HG03066 (cell line): ENCODE results near the gene DPP9.
"Not testable (repeated sequence)": the region's sequence is repeated elsewhere in the genome, so short reads cannot be mapped to it uniquely, and the experiment has no call there.

Experiments
- ATAC-seq: cut with Tn5 transposase; IDR thresholded peaks from one replicate; pipeline ENCODE4 v1.9.1; 2021; ENCODE audit warnings: low read depth; ENCODE audit not compliant: unreplicated experiment

The DPP9 gene

DNA sequence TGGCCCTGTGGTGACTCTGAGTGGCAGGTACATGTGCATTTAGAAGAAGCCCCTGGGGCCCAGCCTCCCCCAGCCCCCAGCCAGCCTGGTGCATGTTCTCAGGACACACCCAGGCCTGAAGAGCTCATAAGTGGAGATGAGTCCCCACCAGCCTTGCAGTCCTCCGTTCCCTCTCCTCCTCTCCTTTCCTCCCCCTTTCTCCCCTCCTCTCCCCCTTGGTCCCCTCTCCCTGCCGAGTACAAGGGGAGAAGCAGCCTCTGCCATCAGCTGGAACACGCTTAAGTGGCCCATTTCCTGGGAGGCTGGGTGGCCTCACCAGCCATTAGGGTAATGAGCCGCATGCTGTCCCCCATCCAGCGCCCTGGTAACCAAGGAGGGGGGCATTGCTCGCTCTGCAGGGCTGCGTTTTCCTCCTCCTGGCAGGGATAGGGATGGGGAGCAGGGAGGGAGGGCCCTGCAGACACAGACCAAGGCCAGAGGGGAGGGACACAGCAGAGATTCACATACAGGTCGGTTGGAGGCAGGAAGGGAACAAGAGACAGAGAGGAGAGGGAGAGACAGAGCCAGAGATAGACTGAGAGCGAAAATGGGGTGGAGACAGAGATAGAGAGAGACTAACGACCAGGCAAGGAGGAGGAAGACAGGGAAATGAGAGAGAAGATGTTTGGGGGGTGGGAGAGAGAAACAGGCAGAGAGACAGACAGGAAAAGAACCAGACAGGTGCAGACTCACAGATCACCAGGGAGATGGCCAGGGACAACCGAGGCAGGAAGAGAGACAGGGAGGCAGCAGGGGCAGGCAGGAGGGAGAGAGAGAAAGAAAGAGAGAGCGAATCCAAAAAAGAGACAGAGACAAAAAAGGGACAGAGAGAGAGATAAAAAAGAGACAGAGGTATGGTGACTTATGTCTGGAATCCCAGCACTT, 19.3 kb upstream of the DPP9 start:
- ATAC-seq = no peak

- no peak for ATAC-seq
Measured at GRCh38 chr19:4740092-4740491, 16.4 kb upstream of the DPP9 start.

GRCh38 chr19:4738734-4739133, 15.1 kb upstream of the DPP9 start:
- no peak for ATAC-seq

- no peak for ATAC-seq
Measured at GRCh38 chr19:4737955-4738600, 14.4 kb upstream of the DPP9 start.

GRCh38 chr19:4733755-4734345, 10.2 kb upstream of the DPP9 start:
- ATAC-seq = no peak

GRCh38 chr19:4732680-4733114, 9.1 kb upstream of the DPP9 start:
- ATAC-seq = no peak

DNA sequence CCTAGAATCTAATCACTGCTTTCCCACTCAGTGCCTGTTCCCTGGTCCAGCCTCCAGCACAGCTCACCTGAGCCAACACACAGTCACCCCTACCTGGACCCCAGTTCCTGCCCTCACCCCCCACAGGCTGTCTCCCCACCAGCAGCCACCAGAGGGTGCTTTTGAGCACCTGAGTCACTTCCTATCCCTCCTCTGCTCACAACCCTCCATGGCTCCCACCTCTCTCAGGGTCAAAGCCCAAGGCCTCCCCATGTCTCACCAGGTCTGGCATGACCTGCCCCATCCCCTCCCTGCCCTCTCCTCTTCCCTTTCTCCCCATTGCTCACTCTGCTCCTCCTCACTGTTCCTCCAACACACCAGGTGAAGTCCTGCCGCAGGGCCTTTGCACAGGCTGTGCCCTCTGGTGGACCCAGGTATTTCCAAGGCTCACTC, 7.1 kb upstream of the DPP9 start:
- ATAC-seq = no peak

- no peak for ATAC-seq
Measured at GRCh38 chr19:4728871-4729270, 5.2 kb upstream of the DPP9 start.

- peak; percentile 6 for ATAC-seq
Measured at GRCh38 chr19:4722671-4723594, 709 bp downstream of the DPP9 start.

DNA sequence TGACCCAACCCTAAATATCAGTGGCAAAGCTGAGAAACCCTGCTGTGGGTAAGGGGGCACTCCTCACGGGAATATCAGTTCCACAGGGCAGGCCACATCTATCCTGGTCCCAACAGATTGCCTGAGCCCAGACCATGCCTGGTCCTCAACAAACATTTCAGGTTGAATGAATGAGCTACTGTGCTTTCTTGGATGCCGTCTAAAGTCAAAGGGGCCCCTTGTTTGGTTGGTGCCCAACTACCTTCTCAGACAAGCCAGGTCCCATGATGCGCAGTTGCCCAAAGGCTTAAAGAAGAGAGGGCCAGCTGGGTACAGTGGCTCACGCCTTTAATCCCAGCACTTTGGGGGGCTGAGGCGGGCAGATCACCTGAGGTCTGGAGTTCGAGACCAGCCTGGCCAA, 2.4 kb downstream of the DPP9 start:
- ATAC-seq = no peak

GRCh38 chr19:4720037-4720700, 3.5 kb downstream of the DPP9 start:
- no peak for ATAC-seq

GRCh38 chr19:4719499-4719866, 4.2 kb downstream of the DPP9 start:
- no peak for ATAC-seq

- no peak for ATAC-seq
Measured at GRCh38 chr19:4717966-4718701, 5.5 kb downstream of the DPP9 start.

DNA sequence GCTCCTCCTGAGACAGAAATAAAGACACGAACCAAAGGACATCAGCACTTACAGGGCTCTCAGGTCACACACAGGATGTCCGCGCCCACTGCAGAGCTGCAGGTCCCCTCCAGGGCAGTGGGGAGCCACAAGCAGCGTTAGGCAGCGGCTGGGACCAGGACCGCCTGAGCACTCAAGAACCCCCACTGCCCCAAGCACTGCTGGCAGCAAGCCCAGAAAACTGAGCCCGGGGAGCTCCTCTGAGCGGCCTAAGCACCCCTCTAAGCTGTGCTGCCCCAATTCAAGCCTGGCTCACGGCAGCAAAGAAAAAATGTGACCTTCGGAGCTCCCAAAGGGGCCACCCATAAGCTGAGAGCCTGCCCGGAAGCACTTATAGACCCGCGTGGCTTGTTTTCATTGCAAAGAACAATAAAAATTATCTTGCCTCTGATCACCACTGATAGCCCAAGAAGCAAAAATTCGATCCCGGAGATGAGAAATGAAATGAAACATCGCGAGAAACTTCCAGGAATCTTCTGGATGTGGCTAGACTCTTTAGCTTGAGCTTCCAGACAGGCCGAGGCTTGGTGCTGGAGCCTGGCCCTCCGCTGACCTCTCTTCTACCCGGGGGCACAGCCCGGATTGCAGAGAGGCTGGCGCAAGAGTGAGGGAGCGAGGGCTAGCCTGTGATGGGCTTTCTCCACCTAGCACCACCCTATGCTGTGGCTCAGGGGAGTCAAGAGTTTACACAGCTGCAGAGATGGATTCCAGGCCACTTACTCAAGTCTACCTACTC, 6.3 kb downstream of the DPP9 start:
- ATAC-seq = no peak

- ATAC-seq = no peak
Measured at GRCh38 chr19:4715529-4716221, 8.0 kb downstream of the DPP9 start.

- not testable (repeated sequence) for ATAC-seq
Measured at GRCh38 chr19:4715178-4715528, 8.5 kb downstream of the DPP9 start.

- no peak for ATAC-seq
Measured at GRCh38 chr19:4714016-4714415, 9.6 kb downstream of the DPP9 start.

- no peak for ATAC-seq
Measured at GRCh38 chr19:4713384-4713951, 10.2 kb downstream of the DPP9 start.
